Psoas muscle (tissue), 8 donors: Measurements from ENCODE around the gene SGSM1. TPM values are rescaled to one million over a fixed set of nuclear protein-coding genes. Genes with fewer than 3 reads are reported as not detected.

Source experiments
- ATAC-seq, 4 donors: fragments of 200-7000 bp; cut with Tn5 transposase; one replicate each; pipeline ENCODE4 v1.9.1; 2020; ENCODE audit warnings: moderate library complexity in 3 of 4, mild to moderate bottlenecking in 2 of 4
- DNase-seq, 2 donors: peaks; one replicate each; pipeline ENCODE4 v3.0.0-alpha.2; 2020
- H3K27ac ChIP-seq: fragments of 200-600 bp; one replicate; pipeline ENCODE4 v1.8.0; 2022
- H3K27me3 ChIP-seq, 3 donors: fragments of 200-600 bp in 1 of 3; one replicate each; pipeline versions ENCODE4 v1.6.1 to v1.8.0; 2013 to 2022; ENCODE audit warnings: low read length in 2 of 3, mild to moderate bottlenecking in 2 of 3, moderate library complexity in 1 of 3; ENCODE audit not compliant: insufficient read depth in 3 of 3
- H3K36me3 ChIP-seq, 2 donors: fragments of 200-600 bp in 1 of 2; one replicate each; pipeline versions ENCODE4 v1.6.1 to v1.8.0; 2013 to 2022; ENCODE audit warnings: low read depth in 1 of 2, mild to moderate bottlenecking in 1 of 2, moderate library complexity in 1 of 2; ENCODE audit not compliant: insufficient read depth in 1 of 2
- H3K4me1 ChIP-seq: fragments of 200-600 bp; one replicate; pipeline ENCODE4 v1.8.0; 2022
- H3K4me3 ChIP-seq: fragments of 200-600 bp; one replicate; pipeline ENCODE4 v1.8.0; 2022; ENCODE audit warnings: mild to moderate bottlenecking
- H3K9me3 ChIP-seq: fragments of 200-600 bp; one replicate; pipeline ENCODE4 v1.8.0; 2022
- WGBS, 3 donors: extraction: QIAGEN DNeasy Blood & Tissue Kit; methylation state at CpG; one replicate each; pipeline versions ENCODE4 v1.1.6 to v1.1.7; 2013; 5-methylcytosine and 5-hydroxymethylcytosine counted together
- intact Hi-C, 2 donors: fragments of 100-400 bp; cut with DNase I; formaldehyde crosslinking; loops; one replicate each; pipeline versions ENCODE4 v1.11.0 to v1.14.2; 2022
- polyA plus RNA-seq, 3 donors: library from polyadenylated mRNA; stranded (reverse); fragments of 200-250 nt; gene quantifications; one replicate each; pipeline ENCODE4 v1.2.3, GENCODE V29; 2013
- total RNA-seq, 4 donors: library from RNA; stranded (reverse); fragmentation: NEBNext Ultra II Directional in 2 of 4; extraction: Animal tissue kit (Norgen Biotek cat#: 25700) in 2 of 4; gene quantifications; one replicate each; pipeline versions ENCODE4 v1.2.1 to v1.2.4, GENCODE V29; 2021 to 2023
- TF ChIP-seq, protein P1 (sequence below): fragments of 200-600 bp; IDR thresholded peaks from one replicate; pipeline ENCODE4 v1.8.0; 2022; ENCODE audit warnings: antibody characterized with exemption
- donor health status: healthy with polysubstance abuse.
- donor health status: DM: no; HTN: no; CAD: no; lungs with moderate emphysema.
- donor health status: Bipolar disorder and iron deficiency.
- donor health status: healthy.
- donor health status: DM: yes; HTN: yes; CAD: no.
- donor health status: DM: no; HTN: no; CAD: no.
- donor health status: DM: no; HTN: no; CAD: no.
- donor health status: DM: yes; HTN: yes; CAD: no.

SGSM1 gene
- total and polyA plus RNA-seq, 7 donors = 0.03 to 0.98 (median 0.32) TPM

DNA sequence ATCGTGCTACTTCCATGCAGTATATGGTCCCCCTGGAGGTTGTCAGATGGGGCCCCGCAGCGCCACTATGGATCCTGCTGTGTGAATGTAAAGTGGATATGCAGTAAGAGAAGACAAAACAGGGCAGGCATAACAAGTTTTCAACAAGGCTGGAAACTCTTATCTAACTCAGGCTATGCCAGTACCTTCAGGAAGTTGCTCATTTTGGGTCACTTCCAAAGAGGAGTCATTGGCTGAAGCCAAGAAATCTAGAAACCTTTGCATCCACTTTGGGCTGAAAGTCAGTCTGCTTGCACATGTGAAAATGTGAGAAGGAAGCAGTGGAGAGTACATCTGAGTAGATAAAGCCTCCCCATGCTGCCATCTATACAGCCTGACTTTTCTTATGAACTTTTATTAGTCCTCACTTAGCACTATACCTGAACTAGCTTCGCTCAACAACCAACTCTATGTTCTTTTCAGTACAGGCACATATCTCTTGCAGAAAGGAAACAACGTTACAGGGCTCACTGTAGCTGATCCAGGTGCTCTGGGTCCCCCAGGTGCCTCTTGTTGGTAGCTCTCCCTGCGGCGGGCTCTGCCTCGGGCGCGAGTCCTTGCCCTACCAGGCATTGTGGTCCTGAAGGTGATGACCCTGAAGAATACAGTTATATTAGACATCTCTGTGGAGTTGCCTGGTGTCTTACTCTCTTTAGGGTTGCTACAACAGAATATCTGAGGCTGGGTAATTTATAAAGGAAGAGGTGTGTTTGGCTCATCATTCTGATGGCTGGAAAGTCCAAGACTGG lies 43.9 kb upstream of the SGSM1 start:
- no peak for ATAC-seq
- no peak for DNase-seq

DNA sequence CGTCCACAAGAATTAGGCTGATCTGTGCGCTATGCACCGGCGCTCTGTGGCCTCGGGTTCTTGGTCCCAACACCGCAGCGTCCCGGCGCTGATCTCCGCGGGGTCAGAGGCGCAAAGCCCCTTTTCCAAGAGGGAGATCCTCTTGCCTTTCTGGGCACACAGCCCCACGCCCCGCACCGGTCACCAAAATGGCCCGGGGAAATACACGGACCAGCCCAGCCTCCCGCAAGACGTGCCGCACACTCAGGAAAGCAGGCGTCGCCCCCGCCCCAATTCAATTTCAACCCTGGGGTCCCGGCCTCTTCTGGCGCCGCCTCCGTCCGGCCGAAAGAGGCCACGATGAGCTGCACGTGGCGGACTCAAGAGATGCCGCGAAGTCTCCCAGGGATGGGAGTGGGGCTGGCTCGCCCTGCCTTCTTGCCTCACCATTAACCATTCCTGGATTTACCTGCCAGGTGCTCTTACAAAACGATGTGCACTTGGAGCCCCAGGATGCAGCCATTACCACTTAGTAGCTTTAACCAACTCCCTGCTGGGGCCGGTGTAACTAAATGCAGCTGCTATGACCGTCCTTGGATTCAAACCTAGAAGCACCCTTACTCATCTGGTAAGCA lies 42.0 kb upstream of the SGSM1 start:
- Histone ChIP-seq H3K9me3 (no peaks in the 10 kb centered on the region), H3K4me1 (no peaks in the 10 kb centered on the region), H3K27ac (no peak overlapping the region), H3K27me3 (peaks cover 0 to 19% (median 6%) of the 10 kb centered on the region in 3 donors), H3K36me3 (no peaks in the 10 kb centered on the region), H3K4me3 (no peak overlapping the region)
- intact Hi-C loops = loop anchor here in 1 of 2 donors (10.0 kb wide), 1 partner anchor 291 kb away; no protein-coding TSS in a partner anchor
- no peak for DNase-seq
- 75 to 88% (median 79%) methylated on average over 38 of the region's 38 CpGs for WGBS, 3 donors
- ATAC-seq = no peak
- TF ChIP-seq, protein P1, sequence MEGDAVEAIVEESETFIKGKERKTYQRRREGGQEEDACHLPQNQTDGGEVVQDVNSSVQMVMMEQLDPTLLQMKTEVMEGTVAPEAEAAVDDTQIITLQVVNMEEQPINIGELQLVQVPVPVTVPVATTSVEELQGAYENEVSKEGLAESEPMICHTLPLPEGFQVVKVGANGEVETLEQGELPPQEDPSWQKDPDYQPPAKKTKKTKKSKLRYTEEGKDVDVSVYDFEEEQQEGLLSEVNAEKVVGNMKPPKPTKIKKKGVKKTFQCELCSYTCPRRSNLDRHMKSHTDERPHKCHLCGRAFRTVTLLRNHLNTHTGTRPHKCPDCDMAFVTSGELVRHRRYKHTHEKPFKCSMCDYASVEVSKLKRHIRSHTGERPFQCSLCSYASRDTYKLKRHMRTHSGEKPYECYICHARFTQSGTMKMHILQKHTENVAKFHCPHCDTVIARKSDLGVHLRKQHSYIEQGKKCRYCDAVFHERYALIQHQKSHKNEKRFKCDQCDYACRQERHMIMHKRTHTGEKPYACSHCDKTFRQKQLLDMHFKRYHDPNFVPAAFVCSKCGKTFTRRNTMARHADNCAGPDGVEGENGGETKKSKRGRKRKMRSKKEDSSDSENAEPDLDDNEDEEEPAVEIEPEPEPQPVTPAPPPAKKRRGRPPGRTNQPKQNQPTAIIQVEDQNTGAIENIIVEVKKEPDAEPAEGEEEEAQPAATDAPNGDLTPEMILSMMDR = no peak

More for the DNA sequence above, 43.9 kb upstream of the SGSM1 start:
- Histone ChIP-seq H3K4me1 (no peaks in the 10 kb centered on the region), H3K4me3 (no peak overlapping the region), H3K27ac (no peak overlapping the region), H3K36me3 (no peaks in the 10 kb centered on the region), H3K27me3 (peaks cover 0 to 18% (median 6%) of the 10 kb centered on the region in 3 donors), H3K9me3 (no peaks in the 10 kb centered on the region)
- TF ChIP-seq, protein P1 = no peak
- intact Hi-C loops = loop anchor here in 1 of 2 donors (10.0 kb wide), 1 partner anchor 293 kb away; no protein-coding TSS in a partner anchor
- 92 to 97% (median 93%) methylated on average over 10 of the region's 10 CpGs for WGBS, 3 donors

DNA sequence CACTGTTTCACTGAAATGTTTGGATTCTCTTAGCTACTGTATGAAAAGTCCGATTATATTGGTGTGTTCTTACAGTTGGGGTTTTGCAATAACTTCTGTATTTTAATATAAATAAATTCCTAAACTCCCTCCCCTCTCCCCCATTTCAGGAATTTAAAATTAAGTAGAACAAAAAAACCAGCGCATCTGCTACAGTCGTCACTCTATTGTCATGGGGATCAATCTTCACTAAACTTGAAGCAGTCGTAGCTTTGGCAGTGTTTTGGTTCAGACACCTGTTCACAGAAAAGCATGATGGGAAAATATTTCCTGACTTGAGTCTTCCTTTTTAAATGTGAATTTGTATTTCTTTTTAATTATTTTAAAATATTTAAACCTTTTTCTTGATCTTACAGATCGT lies 40.8 kb upstream of the SGSM1 start:
- Histone ChIP-seq H3K4me1 (no peaks in the 10 kb centered on the region), H3K27me3 (peaks cover 0 to 19% (median 6%) of the 10 kb centered on the region in 3 donors), H3K27ac (no peak overlapping the region), H3K4me3 (no peak overlapping the region), H3K36me3 (no peaks in the 10 kb centered on the region), H3K9me3 (no peaks in the 10 kb centered on the region)
- 9 to 16% (median 12%) methylated on average over 5 of the region's 5 CpGs for WGBS, 3 donors
- DNase-seq (no peak), ATAC-seq (no peak)
- intact Hi-C loops = loop anchor here (5.0 to 10.0 kb wide), 3 partner anchors 82 to 290 kb away; no protein-coding TSS in a partner anchor
- TF ChIP-seq, protein P1 = no peak

DNA sequence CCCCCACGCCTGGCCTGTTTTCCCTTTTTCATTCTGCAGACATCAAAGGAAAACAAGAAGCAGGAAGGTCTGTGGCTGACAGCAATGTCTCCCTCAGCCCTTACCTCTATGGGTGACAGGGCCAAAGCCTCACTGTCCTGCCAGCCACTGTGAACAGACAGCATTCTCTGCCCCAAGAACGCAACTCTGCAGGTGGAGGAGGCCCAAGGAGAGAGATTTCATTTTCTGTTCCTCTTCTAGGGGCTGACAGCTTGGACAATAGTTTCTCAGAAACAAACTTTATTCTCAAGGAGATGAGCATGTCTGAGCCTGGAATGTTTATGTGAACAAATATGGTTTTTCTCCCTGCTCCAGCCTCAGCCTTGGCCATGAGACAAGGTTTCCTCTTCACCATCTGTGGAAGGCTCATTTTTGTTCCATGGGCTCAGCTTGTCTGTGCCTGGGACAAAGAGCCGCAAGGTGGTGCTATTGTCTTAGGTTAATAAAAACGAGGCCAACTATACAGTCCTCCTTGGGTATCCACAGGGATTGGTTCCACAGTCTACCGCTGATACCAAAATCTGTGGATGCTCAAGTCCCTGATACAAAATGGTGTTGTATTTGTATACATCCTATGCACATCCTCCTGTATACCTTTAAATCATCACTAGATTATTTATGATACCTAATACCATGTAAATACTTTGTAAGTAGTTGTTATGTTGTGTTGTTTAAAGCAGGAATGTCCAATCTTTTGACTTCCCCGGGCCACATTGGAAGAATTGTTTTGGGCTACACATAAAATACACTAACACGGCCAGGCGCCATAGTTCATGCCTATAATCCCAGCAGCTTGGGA lies 37.3 kb upstream of the SGSM1 start:
- TF ChIP-seq, protein P1 = peak; percentile 56
- 45 to 57% (median 47%) methylated on average over 8 of the region's 8 CpGs for WGBS, 3 donors
- peak; percentile 49 to 78 (median 74) for ATAC-seq
- peaks cover 0 to 24% (median 5%) of the 10 kb centered on the region in 3 donors for H3K27me3 ChIP-seq
- no peak overlapping the region for H3K4me3 ChIP-seq
- no peak overlapping the region for H3K27ac ChIP-seq
- no peaks in the 10 kb centered on the region for H3K36me3 ChIP-seq
- DNase-seq = peak in 1 of 2 donors; percentile 18
- intact Hi-C loops = loop anchor here (1.0 to 10.0 kb wide), 4 partner anchors 79 to 286 kb away; no protein-coding TSS in a partner anchor
- no peaks in the 10 kb centered on the region for H3K4me1 ChIP-seq
- H3K9me3 ChIP-seq = no peaks in the 10 kb centered on the region
